GM21515 (cell line): ENCODE measurements around the gene ARHGAP26.

Experiments
- ATAC-seq: cut with Tn5 transposase; IDR thresholded peaks from one replicate; pipeline ENCODE4 v1.9.1; 2021; ENCODE audit not compliant: unreplicated experiment

The ARHGAP26 gene

GRCh38 chr5:142897328-142897727 is 127.2 kb downstream of the ARHGAP26 start:
- no peak for ATAC-seq

GRCh38 chr5:142900927-142901326 is 130.8 kb downstream of the ARHGAP26 start:
- ATAC-seq: no peak

- no peak for ATAC-seq
These were observed 131.5 kb downstream of the ARHGAP26 start for GRCh38 chr5:142901476-142902185.

- no peak for ATAC-seq
These were observed 132.2 kb downstream of the ARHGAP26 start for GRCh38 chr5:142902186-142902965.

GRCh38 chr5:142904416-142904815 is 134.2 kb downstream of the ARHGAP26 start:
- no peak for ATAC-seq

GRCh38 chr5:142905348-142905747 is 135.2 kb downstream of the ARHGAP26 start:
- ATAC-seq: no peak

GRCh38 chr5:142906863-142907671 is 136.9 kb downstream of the ARHGAP26 start:
- no peak for ATAC-seq

GRCh38 chr5:142908659-142909058 is 138.5 kb downstream of the ARHGAP26 start:
- ATAC-seq: no peak

GRCh38 chr5:142910128-142910527 is 140.0 kb downstream of the ARHGAP26 start:
- no peak for ATAC-seq

- no peak for ATAC-seq
These were observed 141.0 kb downstream of the ARHGAP26 start for GRCh38 chr5:142911170-142911569.

GRCh38 chr5:142911775-142912174 is 141.6 kb downstream of the ARHGAP26 start:
- no peak for ATAC-seq

- no peak for ATAC-seq
These were observed 143.7 kb downstream of the ARHGAP26 start for GRCh38 chr5:142913728-142914338.

GRCh38 chr5:142915038-142915437 is 144.9 kb downstream of the ARHGAP26 start:
- no peak for ATAC-seq

- ATAC-seq: peak; percentile 66
These were observed 145.7 kb downstream of the ARHGAP26 start for GRCh38 chr5:142915813-142916424.

GRCh38 chr5:142918959-142919635 is 148.9 kb downstream of the ARHGAP26 start:
- no peak for ATAC-seq

- no peak for ATAC-seq
These were observed 150.9 kb downstream of the ARHGAP26 start for GRCh38 chr5:142920849-142921612.

GRCh38 chr5:142922223-142922952 is 152.2 kb downstream of the ARHGAP26 start:
- peak; percentile 77 for ATAC-seq

GRCh38 chr5:142924135-142924883 is 154.1 kb downstream of the ARHGAP26 start:
- no peak for ATAC-seq
